Spinal cord (tissue), 10 donors: Measurements from ENCODE around the gene MGAT5. TPM values are rescaled to one million over a fixed set of nuclear protein-coding genes. Genes with fewer than 3 reads are reported as not detected.

Source experiments
- DNase-seq, 6 donors: peaks; one replicate each; pipeline versions ENCODE4 v3.0.0 to v3.0.0-alpha.2; 2013 to 2015; ENCODE audit warnings: low spot score in 6 of 6, low read depth in 4 of 6
- H3K27ac ChIP-seq: one replicate; pipeline ENCODE4 v1.5.1; 2013; ENCODE audit warnings: low read depth, low read length, control low read depth
- H3K27me3 ChIP-seq: one replicate; pipeline ENCODE4 v1.6.1; 2013; ENCODE audit warnings: low read length; ENCODE audit not compliant: control insufficient read depth, insufficient read depth
- H3K36me3 ChIP-seq: one replicate; pipeline ENCODE4 v1.6.1; 2013; ENCODE audit warnings: low read length; ENCODE audit not compliant: control insufficient read depth, insufficient read depth
- H3K4me1 ChIP-seq: one replicate; pipeline ENCODE4 v1.6.1; 2013; ENCODE audit warnings: low read length; ENCODE audit not compliant: control insufficient read depth, insufficient read depth
- H3K4me3 ChIP-seq: one replicate; pipeline ENCODE4 v1.5.1; 2013; ENCODE audit warnings: low read depth, low read length, control low read depth
- H3K9me3 ChIP-seq: one replicate; pipeline ENCODE4 v1.6.1; 2013; ENCODE audit warnings: low read length; ENCODE audit not compliant: control insufficient read depth, insufficient read depth
- WGBS: methylation state at CpG from one replicate; pipeline ENCODE4 v1.1.5; 2013; ENCODE audit warnings: missing lambda C conversion rate; ENCODE audit not compliant: insufficient coverage; 5-methylcytosine and 5-hydroxymethylcytosine counted together
- polyA plus RNA-seq, 2 donors: library from polyadenylated mRNA; unstranded; fragments of 120-200 nt; gene quantifications; one replicate each; pipeline ENCODE4 v1.2.1, GENCODE V29; 2013; ENCODE audit not compliant: insufficient read length in 2 of 2
- total RNA-seq, 2 donors: library from RNA; depleted of rRNA in 1 of 2; stranded (reverse); fragments of 120-200 nt in 1 of 2; fragments of >200 nt in 1 of 2; gene quantifications; one replicate each; pipeline versions ENCODE4 v1.2.3 to v1.2.4, GENCODE V29; 2013 to 2014
- donor health status: healthy.

Gene MGAT5
- total and polyA plus RNA-seq, 4 donors, result 45.8 to 76.6 (median 48.3) TPM

- H3K4me3 ChIP-seq, result no peak overlapping the region
Measured at GRCh38 chr2:134391751-134392160, 137.9 kb downstream of the MGAT5 start.

GRCh38 chr2:134392442-134393074, 138.7 kb downstream of the MGAT5 start:
- Histone ChIP-seq H3K4me1 (no peaks in the 10 kb centered on the region), H3K9me3 (no peaks in the 10 kb centered on the region), H3K27ac (no peak overlapping the region), H3K36me3 (no peaks in the 10 kb centered on the region), H3K27me3 (no peaks in the 10 kb centered on the region), H3K4me3 (no peak overlapping the region)
- DNase-seq, result no peak
- 100% methylated on average over 1 of the region's 7 CpGs for WGBS

More at GRCh38 chr2:134391751-134392160, 137.9 kb downstream of the MGAT5 start:
- Histone ChIP-seq H3K9me3 (no peaks in the 10 kb centered on the region), H3K27ac (no peak overlapping the region), H3K36me3 (no peaks in the 10 kb centered on the region), H3K4me1 (no peaks in the 10 kb centered on the region), H3K27me3 (no peaks in the 10 kb centered on the region)
- no peak for DNase-seq
- 71% methylated on average over 1 of the region's 2 CpGs for WGBS

GRCh38 chr2:134393075-134393461, 139.2 kb downstream of the MGAT5 start:
- Histone ChIP-seq H3K36me3 (no peaks in the 10 kb centered on the region), H3K4me3 (no peak overlapping the region), H3K27ac (no peak overlapping the region), H3K27me3 (no peaks in the 10 kb centered on the region), H3K9me3 (no peaks in the 10 kb centered on the region), H3K4me1 (no peaks in the 10 kb centered on the region)
- DNase-seq, result no peak
- WGBS, result no CpG with 5 or more reads among the region's 3 CpGs

GRCh38 chr2:134395779-134396178, 141.9 kb downstream of the MGAT5 start:
- H3K27ac ChIP-seq, result no peak overlapping the region
- no peaks in the 10 kb centered on the region for H3K36me3 ChIP-seq
- no CpG with 5 or more reads among the region's 1 CpG for WGBS
- H3K9me3 ChIP-seq, result no peaks in the 10 kb centered on the region
- no peaks in the 10 kb centered on the region for H3K27me3 ChIP-seq
- H3K4me1 ChIP-seq, result no peaks in the 10 kb centered on the region
- DNase-seq, result no peak
- H3K4me3 ChIP-seq, result no peak overlapping the region

- 89% methylated on average over 3 of the region's 6 CpGs for WGBS
- no peaks in the 10 kb centered on the region for H3K27me3 ChIP-seq
- no peak overlapping the region for H3K27ac ChIP-seq
- H3K4me3 ChIP-seq, result no peak overlapping the region
- DNase-seq, result no peak
- H3K4me1 ChIP-seq, result no peaks in the 10 kb centered on the region
- H3K9me3 ChIP-seq, result no peaks in the 10 kb centered on the region
- H3K36me3 ChIP-seq, result no peaks in the 10 kb centered on the region
Measured at GRCh38 chr2:134396493-134396892, 142.6 kb downstream of the MGAT5 start.

- Histone ChIP-seq H3K4me3 (no peak overlapping the region), H3K4me1 (no peaks in the 10 kb centered on the region), H3K9me3 (no peaks in the 10 kb centered on the region), H3K36me3 (no peaks in the 10 kb centered on the region), H3K27me3 (no peaks in the 10 kb centered on the region), H3K27ac (no peak overlapping the region)
- 75% methylated on average over 5 of the region's 7 CpGs for WGBS
- no peak for DNase-seq
Measured at GRCh38 chr2:134397146-134397896, 143.4 kb downstream of the MGAT5 start.

GRCh38 chr2:134398300-134398699, 144.4 kb downstream of the MGAT5 start:
- H3K4me1 ChIP-seq, result no peaks in the 10 kb centered on the region
- H3K4me3 ChIP-seq, result no peak overlapping the region
- H3K9me3 ChIP-seq, result no peaks in the 10 kb centered on the region
- no peaks in the 10 kb centered on the region for H3K27me3 ChIP-seq
- 81% methylated on average over 2 of the region's 6 CpGs for WGBS
- no peak overlapping the region for H3K27ac ChIP-seq
- no peaks in the 10 kb centered on the region for H3K36me3 ChIP-seq
- no peak for DNase-seq

- Histone ChIP-seq H3K9me3 (no peaks in the 10 kb centered on the region), H3K27me3 (no peaks in the 10 kb centered on the region), H3K36me3 (no peaks in the 10 kb centered on the region), H3K4me3 (no peak overlapping the region), H3K4me1 (no peaks in the 10 kb centered on the region), H3K27ac (no peak overlapping the region)
- WGBS, result no CpG with 5 or more reads among the region's 2 CpGs
- peak in 1 of 6 donors; percentile 83 for DNase-seq
Measured at GRCh38 chr2:134399096-134399495, 145.2 kb downstream of the MGAT5 start.

GRCh38 chr2:134401081-134401497, 147.2 kb downstream of the MGAT5 start:
- Histone ChIP-seq H3K4me1 (no peaks in the 10 kb centered on the region), H3K9me3 (no peaks in the 10 kb centered on the region), H3K36me3 (no peaks in the 10 kb centered on the region), H3K27ac (no peak overlapping the region), H3K27me3 (no peaks in the 10 kb centered on the region), H3K4me3 (no peak overlapping the region)
- 86% methylated on average over 3 of the region's 5 CpGs for WGBS
- DNase-seq, result no peak

GRCh38 chr2:134401789-134402188, 147.9 kb downstream of the MGAT5 start:
- Histone ChIP-seq H3K4me1 (peaks cover 3% of the 10 kb centered on the region), H3K27me3 (no peaks in the 10 kb centered on the region), H3K36me3 (no peaks in the 10 kb centered on the region), H3K27ac (no peak overlapping the region), H3K9me3 (no peaks in the 10 kb centered on the region), H3K4me3 (no peak overlapping the region)
- no peak for DNase-seq
- WGBS, result no CpG with 5 or more reads among the region's 2 CpGs
